ELF-1 (cell line): Measurements from ENCODE around the gene CD86.

ENCODE experiments used
- DNase-seq: peaks from one replicate; pipeline ENCODE4 v3.0.0-alpha.2; 2016; ENCODE audit warnings: low read depth, low spot score

CD86 gene

DNA sequence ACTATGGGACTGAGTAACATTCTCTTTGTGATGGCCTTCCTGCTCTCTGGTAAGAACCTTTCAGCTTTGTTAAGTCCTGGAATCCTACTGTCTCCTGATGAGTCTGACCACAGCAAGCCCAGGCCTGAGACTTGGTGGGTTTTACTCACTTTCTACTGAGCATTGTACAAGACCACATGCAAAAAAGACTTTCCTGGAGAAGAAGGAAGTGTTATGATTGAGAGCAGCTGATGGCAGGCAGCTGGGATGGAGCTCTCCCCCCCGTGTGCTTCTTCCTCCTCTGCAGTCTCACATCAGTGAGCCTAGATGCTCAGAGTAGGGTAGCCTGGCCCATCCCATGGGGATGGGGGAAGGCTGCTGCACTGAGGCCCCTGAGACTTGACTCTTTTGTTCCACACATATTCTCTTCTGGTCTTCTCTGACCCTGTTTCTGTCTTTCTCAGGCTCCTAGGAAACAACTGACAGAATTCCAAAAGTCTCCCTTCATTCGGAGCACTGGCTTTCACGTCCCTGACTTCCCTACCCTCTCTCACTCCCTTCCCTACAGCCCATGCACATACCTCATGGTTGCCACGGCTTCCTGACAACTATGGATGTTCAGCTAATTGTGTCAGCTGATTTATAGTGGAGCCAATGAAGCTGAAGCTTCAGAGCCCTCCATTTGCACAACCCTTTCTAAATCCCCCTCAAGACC, 36.6 kb downstream of the CD86 start:
- no peak for DNase-seq

GRCh38 chr3:122092460-122093165, 37.5 kb downstream of the CD86 start:
- peak; percentile 21 for DNase-seq

DNA sequence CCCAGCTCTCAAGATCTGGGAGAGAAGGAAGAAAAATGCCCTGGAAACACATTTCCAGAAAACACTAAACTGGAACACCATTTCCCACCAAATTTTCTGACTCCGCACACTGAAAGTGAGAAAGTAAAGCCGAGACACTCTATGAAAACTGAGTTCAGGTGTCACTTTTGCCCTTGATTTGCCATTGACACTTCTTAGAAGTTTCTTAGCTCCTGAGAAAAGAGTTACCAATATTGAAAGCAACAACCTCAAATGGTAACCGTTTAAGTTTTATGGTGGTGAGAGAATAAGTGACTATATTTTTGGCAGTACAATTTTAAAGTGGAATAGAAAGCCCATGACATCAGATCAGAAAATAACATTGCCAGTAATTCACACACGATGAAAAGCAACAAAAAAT, 39.0 kb downstream of the CD86 start:
- DNase-seq, result no peak

GRCh38 chr3:122094693-122095092, 39.5 kb downstream of the CD86 start:
- no peak for DNase-seq

DNA sequence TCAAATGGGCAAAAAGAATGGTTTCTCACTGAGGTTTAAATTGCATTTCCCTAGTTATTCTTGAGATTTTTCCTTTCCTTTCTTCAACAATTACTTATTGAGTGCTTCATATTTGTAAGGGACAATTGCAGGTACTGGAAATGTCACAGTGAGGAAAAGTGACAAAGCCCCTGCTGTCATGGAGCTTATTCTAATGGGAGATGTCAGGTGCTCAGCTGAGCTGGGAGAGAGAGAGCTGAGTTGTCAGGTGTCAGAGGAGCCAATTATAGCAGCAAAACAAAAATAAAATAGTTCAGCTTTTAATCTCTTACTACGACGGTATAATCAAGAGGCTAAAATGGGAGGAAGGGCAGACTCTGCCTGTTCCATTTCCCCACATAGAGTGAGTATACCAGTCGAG, 42.0 kb downstream of the CD86 start:
- no peak for DNase-seq

DNA sequence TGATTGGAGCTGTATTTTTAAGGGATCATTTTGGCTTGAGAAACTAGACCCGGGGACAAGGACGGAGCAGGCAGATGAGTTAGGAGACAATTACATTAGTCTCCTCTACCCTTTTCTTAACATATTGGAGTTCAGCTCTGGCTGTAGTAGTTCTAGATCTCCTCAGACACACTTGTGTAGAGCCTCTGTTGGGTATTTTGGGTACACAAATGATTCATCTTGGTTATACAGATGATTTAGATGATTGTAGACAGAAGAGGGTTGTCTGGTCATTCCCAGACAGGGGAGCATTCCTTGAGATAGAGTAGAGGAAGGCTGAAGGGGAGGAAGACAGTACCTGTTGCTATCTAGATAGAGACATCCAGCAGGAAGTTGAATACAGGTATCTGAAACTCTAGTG, 43.4 kb downstream of the CD86 start:
- DNase-seq, result no peak

DNA sequence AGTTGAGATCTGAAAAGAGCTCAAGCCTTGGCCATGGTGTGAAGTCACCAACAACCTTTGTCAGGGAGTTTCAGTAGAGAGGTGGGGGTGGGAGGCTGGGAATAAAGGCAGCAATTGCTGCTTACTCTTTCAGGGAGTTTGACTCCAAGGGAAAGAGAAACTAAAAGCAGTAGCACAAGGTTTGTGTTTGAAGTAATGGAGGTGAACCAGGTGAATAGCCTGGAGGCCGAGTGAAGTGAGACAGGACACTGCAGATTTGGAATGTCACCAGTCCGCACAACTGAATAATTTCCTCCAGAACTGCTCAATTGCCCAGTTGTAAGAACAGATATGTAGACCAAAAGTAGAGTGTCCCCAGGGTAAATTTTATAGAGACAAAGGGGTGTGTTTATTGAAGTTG, 44.1 kb downstream of the CD86 start:
- peak; percentile 49 for DNase-seq

DNA sequence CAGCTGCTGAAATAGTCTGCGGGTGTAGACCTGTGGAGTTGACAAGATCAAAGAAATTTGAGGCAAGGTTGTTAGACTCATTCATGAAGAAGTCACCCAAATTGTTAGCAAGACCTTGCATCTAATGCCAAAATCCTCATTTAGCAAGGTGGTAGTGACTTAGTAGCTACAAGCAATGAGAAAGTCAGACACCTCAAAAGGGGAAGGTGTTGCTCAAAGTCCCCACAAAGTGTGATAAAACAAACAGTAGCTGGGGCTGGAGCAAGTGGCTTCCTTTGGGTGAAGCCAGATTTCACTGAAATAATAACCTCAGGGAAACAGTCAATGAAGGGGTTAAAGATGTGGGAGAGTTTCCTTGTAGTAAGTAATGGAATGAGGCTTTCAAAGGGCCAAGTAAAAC, 44.9 kb downstream of the CD86 start:
- DNase-seq, result no peak

GRCh38 chr3:122100591-122101463, 45.7 kb downstream of the CD86 start:
- peak; percentile 47 for DNase-seq

DNA sequence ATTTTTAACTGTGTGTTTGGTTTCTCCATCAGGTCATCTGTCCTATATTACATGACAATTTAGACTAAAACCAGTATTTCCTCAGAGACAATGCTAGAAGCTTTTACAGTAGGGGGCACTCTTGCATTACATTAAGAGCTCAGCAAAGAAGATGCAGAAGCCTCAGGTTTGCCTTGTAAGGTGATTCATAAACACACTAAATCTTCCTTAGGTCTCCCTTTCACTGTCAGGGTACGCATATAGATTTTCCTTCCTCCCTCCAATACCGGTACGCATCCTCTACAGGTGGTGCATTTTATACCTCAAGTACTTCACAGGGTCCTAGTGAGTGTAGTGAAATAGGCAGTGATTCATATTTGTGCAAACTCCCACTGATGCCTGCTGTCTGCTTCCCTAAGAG, 46.5 kb downstream of the CD86 start:
- peak; percentile 23 for DNase-seq

GRCh38 chr3:122102191-122102935, 47.2 kb downstream of the CD86 start:
- DNase-seq, result no peak

DNA sequence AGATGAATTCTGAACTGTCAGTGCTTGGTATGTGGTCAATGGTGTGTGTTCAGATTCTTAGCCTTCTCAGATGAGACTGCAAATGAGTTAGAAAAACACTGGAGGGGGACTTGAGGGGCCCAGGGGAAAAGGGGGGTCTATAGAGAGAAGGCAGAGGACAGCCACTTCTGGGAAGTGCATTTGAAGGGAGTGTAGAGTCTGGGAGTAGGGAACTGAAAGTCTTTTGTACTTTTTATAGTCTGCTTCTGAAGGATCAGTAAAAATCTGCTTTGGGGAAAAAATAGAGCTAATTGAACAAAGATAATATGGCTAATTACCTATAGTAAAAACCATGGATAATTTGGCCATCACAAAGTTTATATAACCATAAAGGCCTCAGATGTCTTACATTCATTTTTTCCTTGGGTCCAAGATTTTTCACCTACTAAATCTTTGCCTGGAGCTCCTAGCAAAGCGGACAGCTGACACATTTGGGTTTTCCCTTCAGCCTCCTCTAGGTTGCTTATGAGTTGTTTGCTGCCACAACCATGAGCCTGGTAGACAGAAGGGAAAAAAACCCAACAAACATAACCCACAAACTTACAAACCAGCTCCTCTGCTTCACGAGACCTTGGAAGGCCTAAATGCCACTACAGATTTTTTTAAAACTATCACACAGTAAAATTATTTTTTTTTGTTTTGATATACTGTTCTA, 48.8 kb downstream of the CD86 start:
- no peak for DNase-seq

DNA sequence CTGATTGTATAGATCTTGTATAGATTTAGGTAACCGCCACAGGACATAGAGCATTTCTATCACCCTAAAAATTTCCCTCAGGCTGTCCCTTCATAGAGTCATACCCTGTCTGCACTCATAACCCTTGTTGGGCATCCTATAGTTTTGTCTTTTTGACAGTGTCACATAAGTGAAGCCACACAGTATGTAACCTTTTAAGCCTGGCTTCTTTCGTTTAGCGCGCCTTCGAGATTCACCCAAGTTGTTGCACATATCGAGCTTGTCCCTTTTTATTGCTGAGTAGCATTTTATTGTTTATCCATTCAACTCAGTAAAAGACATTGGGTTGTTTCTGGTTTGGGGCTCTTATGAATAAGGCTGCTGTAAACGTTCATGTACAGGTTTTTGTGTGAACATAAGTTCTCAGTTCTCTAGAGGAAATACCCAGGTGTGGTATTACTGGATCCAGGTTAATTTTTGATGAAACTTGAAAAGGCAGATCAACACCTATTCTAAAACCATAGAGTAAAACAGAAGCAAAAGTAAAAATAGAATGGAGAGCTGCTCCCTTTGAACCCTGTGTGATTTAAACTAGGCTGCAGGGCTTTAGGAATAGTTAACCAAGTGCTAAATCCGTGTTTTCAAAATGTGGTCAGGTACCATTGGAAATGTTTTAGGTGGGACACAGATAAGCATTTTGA, 49.5 kb downstream of the CD86 start:
- no peak for DNase-seq

- DNase-seq, result no peak
Measured at GRCh38 chr3:122105626-122106025, 50.5 kb downstream of the CD86 start.

- no peak for DNase-seq
Measured at GRCh38 chr3:122107171-122107570, 52.0 kb downstream of the CD86 start.

DNA sequence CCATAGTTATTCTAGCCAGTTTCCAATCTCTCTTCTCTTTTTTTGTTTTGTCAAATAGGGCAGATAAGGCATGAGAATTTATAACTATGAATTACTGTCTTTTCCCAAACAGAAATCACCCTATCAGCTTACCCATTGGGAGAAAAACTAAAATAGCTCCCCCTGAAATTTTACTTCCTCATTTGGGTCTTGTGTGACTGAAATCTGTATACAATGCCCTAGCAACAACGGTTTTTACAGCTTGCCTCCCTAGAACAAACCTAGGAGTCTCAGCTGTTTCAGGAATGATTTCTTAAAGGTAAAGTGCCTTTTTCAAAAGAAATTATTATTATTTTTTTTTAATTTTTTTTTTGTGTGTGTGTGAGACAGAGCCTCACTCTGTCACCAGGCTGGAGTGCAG, 56.8 kb downstream of the CD86 start:
- no peak for DNase-seq

GRCh38 chr3:122112754-122113153, 57.6 kb downstream of the CD86 start:
- no peak for DNase-seq

DNA sequence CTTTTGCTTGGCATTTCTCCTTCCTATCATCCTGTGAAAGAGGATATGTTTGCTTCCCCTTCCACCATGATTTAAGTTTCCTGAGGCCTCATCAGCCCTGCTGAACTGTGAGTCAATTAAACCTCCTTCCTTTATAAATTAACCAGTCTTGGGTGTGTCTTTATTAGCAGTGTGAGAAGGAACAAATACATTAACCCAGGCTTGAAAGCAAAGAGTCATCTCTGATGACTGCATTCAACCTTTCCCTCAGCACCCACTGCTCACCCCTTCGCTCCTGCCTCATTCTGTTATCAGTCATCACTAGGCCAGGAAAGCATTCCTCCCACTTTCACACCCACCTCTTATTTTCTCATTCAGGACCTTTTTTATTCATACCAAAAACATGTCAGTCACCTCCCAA, 68.7 kb downstream of the CD86 start:
- DNase-seq, result no peak

DNA sequence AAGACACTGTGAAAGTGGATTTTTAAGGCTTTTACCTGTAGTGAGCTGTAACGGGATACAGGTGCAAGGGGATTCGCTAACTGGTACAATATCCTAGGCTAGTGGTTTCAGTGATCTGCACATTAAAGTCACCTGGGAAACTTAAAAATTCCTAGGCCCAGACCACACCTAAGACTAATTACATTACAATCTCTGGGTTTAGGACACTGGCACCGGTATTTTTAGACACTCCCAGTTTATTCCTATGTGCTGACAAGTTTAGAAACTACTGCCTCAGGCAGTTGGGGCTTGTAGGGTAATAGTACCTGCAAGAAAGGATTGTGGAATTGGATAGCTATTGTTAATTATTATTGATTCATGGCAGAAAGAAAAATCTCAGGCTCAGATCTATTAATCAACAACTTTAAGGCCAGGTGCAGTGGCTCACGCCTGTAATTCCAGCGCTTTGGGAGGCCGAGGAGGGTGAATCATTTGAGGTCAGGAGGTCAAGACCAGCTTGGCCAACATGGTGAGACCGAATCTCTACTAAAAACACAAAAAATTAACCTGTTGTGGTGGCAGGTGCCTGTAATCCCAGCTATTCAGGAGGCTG, 77.9 kb downstream of the CD86 start:
- DNase-seq, result no peak

GRCh38 chr3:122146466-122146865, 91.3 kb downstream of the CD86 start:
- no peak for DNase-seq
